Left ventricle myocardium inferior (tissue), 1 donor: Measurements from ENCODE around the gene SLU7. TPM values are rescaled to one million over a fixed set of nuclear protein-coding genes. Genes with fewer than 3 reads are reported as not detected.

Source experiments
- DNase-seq: peaks from one replicate; pipeline ENCODE4 v3.0.0-alpha.2; 2020
- H3K27ac ChIP-seq: fragments of 200-600 bp; replicated peaks from 2 replicates; pipeline ENCODE4 v1.8.0; 2021
- H3K27me3 ChIP-seq: fragments of 200-600 bp; 2 replicates; pipeline ENCODE4 v1.8.0; 2021; ENCODE audit warnings: low read depth
- H3K36me3 ChIP-seq: fragments of 200-600 bp; 2 replicates; pipeline ENCODE4 v1.8.0; 2021
- H3K4me1 ChIP-seq: fragments of 200-600 bp; 2 replicates; pipeline ENCODE4 v1.8.0; 2021
- H3K4me3 ChIP-seq: fragments of 200-600 bp; 2 replicates; pipeline ENCODE4 v1.8.0; 2021; ENCODE audit warnings: mild to moderate bottlenecking, moderate library complexity
- H3K9me3 ChIP-seq: fragments of 200-600 bp; replicated peaks from 2 replicates; pipeline ENCODE4 v1.8.0; 2021
- intact Hi-C: fragments of 100-400 bp; cut with micrococcal nuclease; formaldehyde crosslinking; loops from one replicate; pipeline ENCODE4 v1.11.0; 2022
- total RNA-seq: library from RNA; stranded (reverse); fragmentation: NEBNext Ultra II Directional; extraction: Animal tissue kit (Norgen Biotek cat#: 25700); gene quantifications from one replicate; pipeline ENCODE4 v1.2.1, GENCODE V29; 2021
- TF ChIP-seq, protein P1 (sequence below): fragments of 200-600 bp; IDR thresholded peaks from 2 replicates; pipeline ENCODE4 v1.8.0; 2021; ENCODE audit warnings: antibody characterized with exemption, mild to moderate bottlenecking, borderline replicate concordance
- donor health status: DM: no; HTN: yes; CAD: no; lungs with severe emphysema.

Gene SLU7
- total RNA-seq, 1 donor from 2014 or later: 56.2 TPM

DNA sequence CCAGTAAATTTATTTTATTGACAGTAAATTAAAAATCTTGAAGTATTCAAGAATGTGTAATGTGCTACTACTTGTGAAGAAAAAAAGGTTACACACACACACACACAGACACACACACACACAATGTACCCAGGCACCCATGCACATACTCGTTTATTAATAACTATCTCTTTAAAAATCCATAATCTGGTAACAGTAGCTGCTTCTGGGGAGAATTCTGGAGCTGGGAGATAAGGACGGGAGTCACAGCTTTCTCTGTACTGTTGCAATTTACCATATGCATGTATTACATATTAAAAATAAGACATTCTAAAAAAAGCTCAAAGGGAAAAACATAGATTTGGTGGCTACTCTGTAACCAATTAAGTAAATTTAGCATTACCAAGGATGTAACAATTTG is 40.6 kb downstream of the SLU7 start:
- TF ChIP-seq, protein P1, sequence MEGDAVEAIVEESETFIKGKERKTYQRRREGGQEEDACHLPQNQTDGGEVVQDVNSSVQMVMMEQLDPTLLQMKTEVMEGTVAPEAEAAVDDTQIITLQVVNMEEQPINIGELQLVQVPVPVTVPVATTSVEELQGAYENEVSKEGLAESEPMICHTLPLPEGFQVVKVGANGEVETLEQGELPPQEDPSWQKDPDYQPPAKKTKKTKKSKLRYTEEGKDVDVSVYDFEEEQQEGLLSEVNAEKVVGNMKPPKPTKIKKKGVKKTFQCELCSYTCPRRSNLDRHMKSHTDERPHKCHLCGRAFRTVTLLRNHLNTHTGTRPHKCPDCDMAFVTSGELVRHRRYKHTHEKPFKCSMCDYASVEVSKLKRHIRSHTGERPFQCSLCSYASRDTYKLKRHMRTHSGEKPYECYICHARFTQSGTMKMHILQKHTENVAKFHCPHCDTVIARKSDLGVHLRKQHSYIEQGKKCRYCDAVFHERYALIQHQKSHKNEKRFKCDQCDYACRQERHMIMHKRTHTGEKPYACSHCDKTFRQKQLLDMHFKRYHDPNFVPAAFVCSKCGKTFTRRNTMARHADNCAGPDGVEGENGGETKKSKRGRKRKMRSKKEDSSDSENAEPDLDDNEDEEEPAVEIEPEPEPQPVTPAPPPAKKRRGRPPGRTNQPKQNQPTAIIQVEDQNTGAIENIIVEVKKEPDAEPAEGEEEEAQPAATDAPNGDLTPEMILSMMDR: no peak
- DNase-seq: no peak
- peaks cover 7% of the 10 kb centered on the region for H3K4me1 ChIP-seq
- H3K36me3 ChIP-seq: no peaks in the 10 kb centered on the region
- intact Hi-C loops: no loop called here
- no peak overlapping the region for H3K27ac ChIP-seq
- H3K4me3 ChIP-seq: no peak overlapping the region
- H3K27me3 ChIP-seq: no peaks in the 10 kb centered on the region
- H3K9me3 ChIP-seq: no peaks in the 10 kb centered on the region

DNA sequence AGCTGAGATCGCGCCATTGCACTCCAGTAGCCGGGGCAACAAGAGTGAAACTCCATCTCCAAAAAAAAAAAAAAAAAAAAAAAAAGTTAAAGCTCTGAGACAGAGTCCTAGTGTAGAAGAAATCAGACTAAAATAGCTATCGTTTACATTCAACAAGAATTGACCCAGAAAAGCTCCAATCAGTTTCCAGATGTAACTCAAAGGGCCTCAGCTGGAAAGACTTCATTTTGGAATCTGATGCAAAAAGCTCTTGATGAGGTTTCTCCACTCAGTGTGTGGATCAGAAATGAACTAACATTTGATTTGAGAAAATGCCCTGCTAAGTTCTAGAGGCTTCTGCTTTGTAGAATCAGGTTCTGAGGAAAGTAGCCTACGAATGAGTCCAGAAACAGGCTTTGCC is 41.2 kb downstream of the SLU7 start:
- Histone ChIP-seq H3K27me3 (no peaks in the 10 kb centered on the region), H3K36me3 (no peaks in the 10 kb centered on the region), H3K4me3 (no peak overlapping the region), H3K27ac (no peak overlapping the region), H3K4me1 (peaks cover 7% of the 10 kb centered on the region), H3K9me3 (no peaks in the 10 kb centered on the region)
- intact Hi-C loops: no loop called here
- DNase-seq: no peak
- TF ChIP-seq, protein P1: no peak

DNA sequence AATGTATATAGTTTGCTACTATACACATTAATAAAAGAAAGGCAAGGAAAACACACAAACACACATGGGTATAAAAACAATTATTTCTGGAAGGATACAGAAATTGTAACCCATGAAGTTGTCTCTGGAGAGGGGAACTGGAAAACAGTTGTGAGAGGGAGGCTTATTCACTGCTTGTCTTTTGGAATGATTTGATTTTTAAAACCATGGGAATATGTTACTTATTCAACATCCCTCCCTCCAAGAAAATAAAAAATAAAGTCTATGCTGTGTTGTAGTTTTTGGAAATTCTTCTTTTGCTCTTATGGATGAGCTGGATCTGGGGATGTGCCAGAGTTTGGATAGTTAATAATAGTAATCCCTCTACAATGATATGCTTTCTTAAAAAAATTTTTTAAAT is 42.5 kb downstream of the SLU7 start:
- TF ChIP-seq, protein P1: no peak
- Histone ChIP-seq H3K4me3 (no peak overlapping the region), H3K4me1 (peaks cover 7% of the 10 kb centered on the region), H3K36me3 (no peaks in the 10 kb centered on the region), H3K27ac (no peak overlapping the region), H3K9me3 (no peaks in the 10 kb centered on the region), H3K27me3 (no peaks in the 10 kb centered on the region)
- intact Hi-C loops: no loop called here
- DNase-seq: no peak

DNA sequence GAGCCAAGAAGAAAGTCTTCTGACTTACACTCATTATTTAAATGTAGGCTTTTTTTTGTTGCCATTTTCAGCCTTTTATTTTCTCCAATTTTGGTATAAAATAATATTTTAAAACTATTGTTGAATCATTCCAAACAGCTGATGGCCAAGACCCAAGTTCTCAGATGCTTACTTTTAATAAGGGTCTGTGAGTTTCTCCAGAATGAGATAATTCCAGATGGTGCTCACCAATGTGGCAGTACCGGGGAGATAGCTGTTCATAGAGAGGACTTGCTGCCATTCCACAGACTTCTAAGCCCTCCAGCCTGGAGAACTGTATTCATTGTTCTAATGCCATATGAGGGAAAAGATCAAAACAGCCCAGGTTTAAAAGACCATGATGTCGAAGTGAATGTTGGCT is 43.2 kb downstream of the SLU7 start:
- H3K4me1 ChIP-seq: peaks cover 13% of the 10 kb centered on the region
- intact Hi-C loops: no loop called here
- no peak for DNase-seq
- TF ChIP-seq, protein P1: no peak
- H3K4me3 ChIP-seq: no peak overlapping the region
- H3K36me3 ChIP-seq: no peaks in the 10 kb centered on the region
- no peaks in the 10 kb centered on the region for H3K27me3 ChIP-seq
- H3K27ac ChIP-seq: no peak overlapping the region
- no peaks in the 10 kb centered on the region for H3K9me3 ChIP-seq

DNA sequence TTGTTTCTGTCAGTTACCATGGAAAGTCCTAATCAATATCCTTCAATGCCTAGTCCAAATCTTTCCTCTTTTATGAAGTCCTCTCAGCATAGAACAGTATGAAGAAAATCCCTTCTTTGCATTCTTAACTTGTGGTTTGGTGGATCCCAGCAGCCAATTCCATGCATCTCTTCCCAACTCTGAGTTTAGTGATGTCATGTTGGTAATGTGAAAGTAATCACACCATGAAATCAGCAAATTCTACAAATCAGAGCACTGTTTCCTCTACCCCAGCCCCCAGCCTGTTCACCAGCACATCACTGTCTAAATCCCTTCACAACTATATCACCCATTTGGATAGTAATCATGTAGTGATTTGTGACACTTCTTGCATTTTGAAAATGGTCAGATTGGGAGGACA is 43.7 kb downstream of the SLU7 start:
- intact Hi-C loops: no loop called here

More for the DNA sequence above, 43.7 kb downstream of the SLU7 start:
- Histone ChIP-seq H3K27ac (no peak overlapping the region), H3K4me3 (no peak overlapping the region), H3K9me3 (no peaks in the 10 kb centered on the region), H3K36me3 (no peaks in the 10 kb centered on the region), H3K27me3 (no peaks in the 10 kb centered on the region), H3K4me1 (peaks cover 19% of the 10 kb centered on the region)
- DNase-seq: no peak
- TF ChIP-seq, protein P1: no peak
